Activated CD8-positive, alpha-beta memory T cell treated with anti-CD3 and anti-CD28 coated beads for 1 hour (primary cell): ENCODE measurements around the gene GNL2.

ENCODE experiments used
- DNase-seq, 2 donors: peaks; one replicate each; pipeline ENCODE4 v3.0.0-alpha.2; 2020; ENCODE audit warnings: low read depth in 1 of 2; ENCODE audit errors: extremely low read depth in 1 of 2

GNL2 gene

GRCh38 chr1:37595440-37596181 lies at the start of gene GNL2:
GNL2 (minus strand) TSS chr1:37595937; CDS start chr1:37595822, 115 bp downstream.
- DNase-seq: peak; percentile 87 to 95

- no peak for DNase-seq
Measured at GRCh38 chr1:37641059-37641458, 45.3 kb upstream of the GNL2 start.

GRCh38 chr1:37636435-37636834 lies 40.7 kb upstream of the GNL2 start:
- DNase-seq: no peak

GRCh38 chr1:37634992-37635902 lies 39.5 kb upstream of the GNL2 start:
- DNase-seq: no peak

- no peak for DNase-seq
Measured at GRCh38 chr1:37634244-37634991, 38.7 kb upstream of the GNL2 start, which contains the start of gene RSPO1. RSPO1 (minus strand) TSS chr1:37634892; CDS start chr1:37629661, 5,231 bp downstream.

GRCh38 chr1:37633938-37634243 lies 38.2 kb upstream of the GNL2 start:
- DNase-seq: no peak

GRCh38 chr1:37633040-37633937 lies 37.6 kb upstream of the GNL2 start:
- no peak for DNase-seq

- no peak for DNase-seq
Measured at GRCh38 chr1:37631036-37631435, 35.3 kb upstream of the GNL2 start.

GRCh38 chr1:37630426-37631028 lies 34.8 kb upstream of the GNL2 start:
- DNase-seq: no peak

GRCh38 chr1:37629726-37630425 lies 34.1 kb upstream of the GNL2 start:
- DNase-seq: no peak

- DNase-seq: no peak
Measured at GRCh38 chr1:37629008-37629407, 33.3 kb upstream of the GNL2 start.

GRCh38 chr1:37628026-37628556 lies 32.4 kb upstream of the GNL2 start:
- DNase-seq: no peak

GRCh38 chr1:37622131-37622530 lies 26.4 kb upstream of the GNL2 start:
- no peak for DNase-seq

- DNase-seq: no peak
Measured at GRCh38 chr1:37621326-37621870, 25.7 kb upstream of the GNL2 start.

GRCh38 chr1:37620707-37621106 lies 25.0 kb upstream of the GNL2 start:
- DNase-seq: no peak

GRCh38 chr1:37616330-37616729 lies 20.6 kb upstream of the GNL2 start:
- DNase-seq: no peak

GRCh38 chr1:37614105-37614504 lies 18.4 kb upstream of the GNL2 start:
- DNase-seq: no peak

- DNase-seq: no peak
Measured at GRCh38 chr1:37612186-37612585, 16.4 kb upstream of the GNL2 start.

GRCh38 chr1:37609994-37610393 lies 14.3 kb upstream of the GNL2 start:
- no peak for DNase-seq
